K562 (cell line): Measurements from ENCODE around the gene MEX3A. TPM values are rescaled to one million over a fixed set of nuclear protein-coding genes. Genes with fewer than 3 reads are reported as not detected.

ENCODE experiments used
- ARID2 ChIP-seq: fragments of 450-650 bp; IDR thresholded peaks from 2 replicates; pipeline ENCODE4 v1.6.1; 2017; ENCODE audit warnings: antibody characterized with exemption, mild to moderate bottlenecking
- C11orf30 ChIP-seq: fragments of 450-650 bp; IDR thresholded peaks from 2 replicates; pipeline ENCODE4 v1.6.1; 2016; ENCODE audit warnings: low read depth, mild to moderate bottlenecking
- CGGBP1 ChIP-seq: fragments of 250-450 bp; sonication (Bioruptor Pico); IDR thresholded peaks from 2 replicates; pipeline ENCODE4 v1.9.0; 2021; ENCODE audit warnings: mild to moderate bottlenecking
- COPS2 ChIP-seq: fragments of 450-650 bp; conservative IDR thresholded peaks from 2 replicates; pipeline ENCODE4 v1.6.1; 2016; ENCODE audit warnings: mild to moderate bottlenecking, moderate library complexity
- ERF ChIP-seq: fragments of 450-650 bp; formaldehyde crosslinking; IDR thresholded peaks from 2 replicates; pipeline ENCODE4 v1.4.0; 2020; ENCODE audit warnings: mild to moderate bottlenecking, mixed read lengths
- KDM2B ChIP-seq: fragments of 250-450 bp; sonication (Bioruptor Pico); IDR thresholded peaks from 2 replicates; pipeline ENCODE4 v1.8.0; 2021; ENCODE audit warnings: mild to moderate bottlenecking, moderate library complexity
- KHSRP ChIP-seq: fragments of 450-650 bp; IDR thresholded peaks from 2 replicates; pipeline ENCODE4 v1.6.1; 2017
- KLF16 ChIP-seq: IDR thresholded peaks from 2 replicates; pipeline ENCODE4 v1.6.1; 2016; ENCODE audit warnings: antibody characterized with exemption
- MAZ ChIP-seq, 2 experiments: fragments of 450-650 bp in 1 of 2; sonication (generic) in 1 of 2; formaldehyde crosslinking; IDR thresholded peaks in 1 of 2; conservative IDR thresholded peaks in 1 of 2; 2 replicates each; pipeline versions ENCODE4 v1.4.0 to v1.5.0; 2020; ENCODE audit warnings: mild to moderate bottlenecking in 1 of 2, missing genetic modification reagents in 1 of 2
- MCM5 ChIP-seq: fragments of 450-650 bp; IDR thresholded peaks from 2 replicates; pipeline ENCODE4 v1.6.1; 2016; ENCODE audit warnings: low read depth
- NRF1 ChIP-seq, 2 experiments: fragments of 450-650 bp; IDR thresholded peaks in 1 of 2; conservative IDR thresholded peaks in 1 of 2; 2 replicates each; pipeline ENCODE4 v1.6.1; 2014; ENCODE audit warnings: mild to moderate bottlenecking in 2 of 2
- RB1 ChIP-seq: fragments of 450-650 bp; IDR thresholded peaks from 2 replicates; pipeline ENCODE4 v1.6.1; 2017; ENCODE audit warnings: low read depth, mild to moderate bottlenecking
- RBM34 ChIP-seq: fragments of 200-400 bp; formaldehyde crosslinking; IDR thresholded peaks from 2 replicates; pipeline ENCODE4 v1.6.1; 2018; ENCODE audit warnings: low read length, borderline replicate concordance; ENCODE audit not compliant: insufficient read depth
- RCOR1 ChIP-seq, 2 experiments: IDR thresholded peaks; 2 replicates each; pipeline ENCODE4 v1.6.1; 2012; ENCODE audit warnings: low read depth in 2 of 2, low read length in 2 of 2, borderline replicate concordance in 1 of 2, improper control_type of control experiment in 1 of 2
- SIRT6 ChIP-seq: IDR thresholded peaks from one replicate; pipeline ENCODE4 v1.6.1; 2012; ENCODE audit warnings: low read depth, mild to moderate bottlenecking, control low read depth, inconsistent platforms, low read length, moderate library complexity
- SOX6 ChIP-seq: fragments of 450-650 bp; IDR thresholded peaks from 2 replicates; pipeline ENCODE4 v1.6.1; 2014; ENCODE audit warnings: mild to moderate bottlenecking
- STAT5A ChIP-seq: IDR thresholded peaks from 2 replicates; pipeline ENCODE4 v1.6.1; 2012; ENCODE audit warnings: low read length, inconsistent platforms, borderline replicate concordance
- ZBTB8A ChIP-seq: fragments of 450-650 bp; IDR thresholded peaks from 2 replicates; pipeline ENCODE4 v1.6.1; 2018; ENCODE audit warnings: mild to moderate bottlenecking, moderate library complexity; ENCODE audit not compliant: partially characterized antibody
- ZFP30 ChIP-seq: fragments of 250-450 bp; sonication (Bioruptor Pico); IDR thresholded peaks from 2 replicates; pipeline ENCODE4 v1.8.0; 2022; ENCODE audit warnings: moderate library complexity, mild to moderate bottlenecking, inconsistent platforms, borderline replicate concordance
- ZNF589 ChIP-seq: fragments of 200-800 bp; sonication (Bioruptor generic); IDR thresholded peaks from 2 replicates; pipeline ENCODE4 v1.6.1; 2016; ENCODE audit warnings: low read depth, missing genetic modification characterization, missing compliant biosample characterization
- ZNF696 ChIP-seq: fragments of 250-450 bp; sonication (Bioruptor Pico); conservative IDR thresholded peaks from 2 replicates; pipeline ENCODE4 v1.4.0; 2020; ENCODE audit warnings: mild to moderate bottlenecking, moderate library complexity
- polyA plus RNA-seq, 8 experiments: library from polyadenylated mRNA; depleted of rRNA in 4 of 8; stranded (reverse) in 5 of 8; unstranded in 3 of 8; fragments of >200 nt; fragmentation: Nextera tagmentation in 2 of 8; fragmentation: Illumina TruSeq in 1 of 8; extraction: Ambion mirVana in 2 of 8; extraction: Trizol in 1 of 8; gene quantifications; 2 replicates each; pipeline versions ENCODE4 v1.2.1 to v1.2.3, GENCODE V29; 2011 to 2014; ENCODE audit warnings: inconsistent platforms in 1 of 8, missing spikeins in 1 of 8
- total RNA-seq, 7 experiments: library from RNA; depleted of rRNA in 6 of 7; stranded (reverse); fragments of >200 nt in 6 of 7; fragmentation: Illumina TruSeq in 2 of 7; extraction: Trizol in 2 of 7; gene quantifications; 2 replicates each; pipeline versions ENCODE4 v1.2.1 to v1.2.3, GENCODE V29; 2011 to 2021; ENCODE audit warnings: low replicate concordance in 1 of 7
- TF ChIP-seq, protein P1 (sequence below): fragments of 150-350 bp; IDR thresholded peaks from 2 replicates; pipeline ENCODE4 v1.6.1; 2014; ENCODE audit warnings: low read depth, mild to moderate bottlenecking, low read length, borderline replicate concordance
- TF ChIP-seq, protein P2 (sequence below): sonication (generic); formaldehyde crosslinking; IDR thresholded peaks from 2 replicates; pipeline ENCODE4 v1.8.0; 2022; ENCODE audit warnings: mild to moderate bottlenecking, missing genetic modification reagents

The MEX3A gene
- total and polyA plus RNA-seq, 9 of the 15 experiments (the other 6 are each of a cell fraction or from before 2014, with no cell fraction given), result 0.36 to 13.7 (median 5.2) TPM

DNA sequence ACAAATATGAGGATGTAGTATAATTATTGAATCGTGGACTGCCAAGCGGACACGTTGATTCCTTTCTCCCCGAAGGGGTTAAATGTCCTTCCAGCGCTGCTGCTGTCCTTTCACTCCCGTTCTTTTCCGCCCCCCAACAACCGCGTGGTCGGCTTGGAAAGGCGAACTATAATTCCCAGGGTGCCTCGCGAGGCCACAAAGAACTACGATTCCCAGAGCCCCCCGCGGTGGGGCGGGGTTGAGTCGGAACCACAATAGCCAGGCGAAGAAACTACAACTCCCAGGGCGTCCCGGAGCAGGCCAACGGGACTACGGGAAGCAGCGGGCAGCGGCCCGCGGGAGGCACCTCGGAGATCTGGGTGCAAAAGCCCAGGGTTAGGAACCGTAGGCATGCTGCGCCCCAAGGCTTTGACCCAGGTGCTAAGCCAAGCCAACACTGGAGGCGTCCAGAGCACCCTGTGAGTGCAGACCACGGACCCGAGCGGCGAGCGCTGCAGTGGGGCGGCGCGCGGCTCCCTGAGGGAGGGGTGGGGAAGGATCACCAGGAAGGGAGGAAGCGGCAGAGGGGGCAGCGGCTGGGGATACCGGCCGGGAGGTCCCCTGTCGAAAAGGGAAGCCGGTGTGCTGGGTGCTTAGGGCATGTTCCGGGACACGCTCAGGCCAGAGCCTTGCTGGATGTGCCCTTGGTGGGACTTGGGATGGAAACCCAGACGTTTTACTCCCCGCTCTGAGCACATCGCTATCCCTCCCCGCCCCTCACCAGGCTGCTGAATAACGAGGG is 27.6 kb downstream of the MEX3A start, which contains the start of gene LAMTOR2 (continued):
- TF ChIP-seq RBM34, result no peak
- peak; percentile 58 to 71 for TF ChIP-seq NRF1 (conservative IDR thresholded peaks at IDR 0.05 in 1 of 2, IDR thresholded peaks at IDR 0.05 in 1 of 2)
- TF ChIP-seq CGGBP1 (CRISPR knock-in tag), result peak; percentile 59; the same call in 1 of the 2 replicates
- no peak for TF ChIP-seq ZFP30 (CRISPR knock-in tag)
- TF ChIP-seq KDM2B (CRISPR knock-in tag), result no peak; the same call in 1 of the 2 replicates
- 0 out of 2 replicates have a peak, but pooled peaks have one; percentile 31 for TF ChIP-seq ARID2
- TF ChIP-seq SOX6, result no peak
- no peak for TF ChIP-seq KHSRP
- 0 out of 2 replicates have a peak, but pooled peaks have one; percentile 65 for TF ChIP-seq ZNF589
- TF ChIP-seq ERF, result no peak
- peak; percentile 93 to 95 for TF ChIP-seq MAZ (CRISPR knock-in tag; conservative IDR thresholded peaks at IDR 0.05 in 1 of 2, IDR thresholded peaks at IDR 0.05 in 1 of 2)
- TF ChIP-seq, protein P1, sequence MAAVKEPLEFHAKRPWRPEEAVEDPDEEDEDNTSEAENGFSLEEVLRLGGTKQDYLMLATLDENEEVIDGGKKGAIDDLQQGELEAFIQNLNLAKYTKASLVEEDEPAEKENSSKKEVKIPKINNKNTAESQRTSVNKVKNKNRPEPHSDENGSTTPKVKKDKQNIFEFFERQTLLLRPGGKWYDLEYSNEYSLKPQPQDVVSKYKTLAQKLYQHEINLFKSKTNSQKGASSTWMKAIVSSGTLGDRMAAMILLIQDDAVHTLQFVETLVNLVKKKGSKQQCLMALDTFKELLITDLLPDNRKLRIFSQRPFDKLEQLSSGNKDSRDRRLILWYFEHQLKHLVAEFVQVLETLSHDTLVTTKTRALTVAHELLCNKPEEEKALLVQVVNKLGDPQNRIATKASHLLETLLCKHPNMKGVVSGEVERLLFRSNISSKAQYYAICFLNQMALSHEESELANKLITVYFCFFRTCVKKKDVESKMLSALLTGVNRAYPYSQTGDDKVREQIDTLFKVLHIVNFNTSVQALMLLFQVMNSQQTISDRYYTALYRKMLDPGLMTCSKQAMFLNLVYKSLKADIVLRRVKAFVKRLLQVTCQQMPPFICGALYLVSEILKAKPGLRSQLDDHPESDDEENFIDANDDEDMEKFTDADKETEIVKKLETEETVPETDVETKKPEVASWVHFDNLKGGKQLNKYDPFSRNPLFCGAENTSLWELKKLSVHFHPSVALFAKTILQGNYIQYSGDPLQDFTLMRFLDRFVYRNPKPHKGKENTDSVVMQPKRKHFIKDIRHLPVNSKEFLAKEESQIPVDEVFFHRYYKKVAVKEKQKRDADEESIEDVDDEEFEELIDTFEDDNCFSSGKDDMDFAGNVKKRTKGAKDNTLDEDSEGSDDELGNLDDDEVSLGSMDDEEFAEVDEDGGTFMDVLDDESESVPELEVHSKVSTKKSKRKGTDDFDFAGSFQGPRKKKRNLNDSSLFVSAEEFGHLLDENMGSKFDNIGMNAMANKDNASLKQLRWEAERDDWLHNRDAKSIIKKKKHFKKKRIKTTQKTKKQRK, result no peak
- TF ChIP-seq STAT5A, result no peak
- TF ChIP-seq ZBTB8A, result peak; percentile 70
- peak; percentile 70; the same call in 1 of the 2 replicates for TF ChIP-seq KLF16
- no peak for TF ChIP-seq MCM5
- TF ChIP-seq, protein P2, sequence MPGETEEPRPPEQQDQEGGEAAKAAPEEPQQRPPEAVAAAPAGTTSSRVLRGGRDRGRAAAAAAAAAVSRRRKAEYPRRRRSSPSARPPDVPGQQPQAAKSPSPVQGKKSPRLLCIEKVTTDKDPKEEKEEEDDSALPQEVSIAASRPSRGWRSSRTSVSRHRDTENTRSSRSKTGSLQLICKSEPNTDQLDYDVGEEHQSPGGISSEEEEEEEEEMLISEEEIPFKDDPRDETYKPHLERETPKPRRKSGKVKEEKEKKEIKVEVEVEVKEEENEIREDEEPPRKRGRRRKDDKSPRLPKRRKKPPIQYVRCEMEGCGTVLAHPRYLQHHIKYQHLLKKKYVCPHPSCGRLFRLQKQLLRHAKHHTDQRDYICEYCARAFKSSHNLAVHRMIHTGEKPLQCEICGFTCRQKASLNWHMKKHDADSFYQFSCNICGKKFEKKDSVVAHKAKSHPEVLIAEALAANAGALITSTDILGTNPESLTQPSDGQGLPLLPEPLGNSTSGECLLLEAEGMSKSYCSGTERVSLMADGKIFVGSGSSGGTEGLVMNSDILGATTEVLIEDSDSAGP (CRISPR knock-in tag), result no peak
- TF ChIP-seq C11orf30, result peak; percentile 53; the same call in 1 of the 2 replicates
- TF ChIP-seq RB1, result peak; percentile 46; the same call in 1 of the 2 replicates
- TF ChIP-seq SIRT6, result no peak
- 0 out of 4 replicates have a peak, but pooled peaks of 1 of the 2 experiments have one; percentile 43 for TF ChIP-seq RCOR1 (IDR thresholded peaks at IDR 0.05; ENCODE audit: borderline replicate concordance in 1 of 2, low read depth in 2 of 2, low read length in 2 of 2)
- no peak for TF ChIP-seq COPS2
- TF ChIP-seq ZNF696 (CRISPR knock-in tag), result no peak
